Keratinocyte (primary cell): ENCODE data around the gene ITGA3. TPM values are rescaled to one million over a fixed set of nuclear protein-coding genes. Genes with fewer than 3 reads are reported as not detected.

Experiments used
- DNase-seq: peaks from one replicate; pipeline ENCODE4 v3.0.0-alpha.2; 2011; ENCODE audit warnings: low read depth, missing footprints, low spot score
- FAIRE-seq: peaks from 2 replicates; lab custom pipeline; 2011; peaks lifted over from hg19 to GRCh38; lab: Jason Lieb, UNC
- H2AFZ ChIP-seq: 2 replicates; pipeline ENCODE4 v1.6.0; 2012; ENCODE audit warnings: low read length, control low read depth, inconsistent platforms; ENCODE audit not compliant: control insufficient read depth
- H3K27ac ChIP-seq: 2 replicates; pipeline ENCODE4 v1.5.1; 2011; ENCODE audit warnings: low read length; ENCODE audit not compliant: control insufficient read depth, insufficient read depth
- H3K27me3 ChIP-seq: 3 replicates; pipeline ENCODE4 v1.6.0; 2011; ENCODE audit warnings: low read length; ENCODE audit not compliant: control insufficient read depth, insufficient read depth; ENCODE audit errors: extremely low read depth
- H3K36me3 ChIP-seq, 2 experiments: 2 replicates in 1 of 2; 3 replicates in 1 of 2; pipeline ENCODE4 v1.5.1; 2011; ENCODE audit warnings: low read length in 2 of 2, mild to moderate bottlenecking in 1 of 2; ENCODE audit not compliant: control insufficient read depth in 2 of 2, insufficient read depth in 2 of 2; ENCODE audit errors: extremely low read depth in 1 of 2
- H3K4me1 ChIP-seq: 3 replicates; pipeline ENCODE4 v1.5.1; 2011; ENCODE audit warnings: low read length; ENCODE audit not compliant: control insufficient read depth, insufficient read depth; ENCODE audit errors: extremely low read depth
- H3K4me2 ChIP-seq: 3 replicates; pipeline ENCODE4 v1.6.0; 2011; ENCODE audit warnings: low read depth, low read length; ENCODE audit not compliant: control insufficient read depth, insufficient read depth; ENCODE audit errors: extremely low read depth
- H3K4me3 ChIP-seq, 3 experiments: fragments of 200-600 bp in 1 of 3; sonication (generic) in 1 of 3; 2 replicates in 2 of 3; 3 replicates in 1 of 3; pipeline ENCODE4 v1.5.1; 2011 to 2016; ENCODE audit warnings: low read length in 3 of 3, mild to moderate bottlenecking in 3 of 3, control low read depth in 2 of 3, inconsistent platforms in 1 of 3, low read depth in 1 of 3, mixed read lengths in 1 of 3, mixed run types in 1 of 3, moderate library complexity in 1 of 3; ENCODE audit not compliant: control insufficient read depth in 2 of 3, insufficient read depth in 2 of 3; ENCODE audit errors: extremely low read depth in 1 of 3
- H3K79me2 ChIP-seq: 2 replicates; pipeline ENCODE4 v1.6.0; 2012; ENCODE audit warnings: low read length; ENCODE audit not compliant: control insufficient read depth, insufficient read depth
- H3K9ac ChIP-seq: 3 replicates; pipeline ENCODE4 v1.6.0; 2011; ENCODE audit warnings: low read length; ENCODE audit not compliant: control insufficient read depth, insufficient read depth; ENCODE audit errors: extremely low read depth
- H3K9me1 ChIP-seq: 3 replicates; pipeline ENCODE4 v1.6.0; 2011; ENCODE audit warnings: low read length; ENCODE audit not compliant: control insufficient read depth, insufficient read depth; ENCODE audit errors: extremely low read depth
- H3K9me3 ChIP-seq: 2 replicates; pipeline ENCODE4 v1.5.1; 2012; ENCODE audit warnings: low read depth, low read length; ENCODE audit not compliant: control insufficient read depth
- H4K20me1 ChIP-seq: 3 replicates; pipeline ENCODE4 v1.6.0; 2011; ENCODE audit warnings: low read length; ENCODE audit not compliant: control insufficient read depth, insufficient read depth; ENCODE audit errors: extremely low read depth
- CTCF ChIP-seq, 3 experiments: IDR thresholded peaks in 1 of 3; conservative IDR thresholded peaks in 1 of 3; optimal IDR thresholded peaks in 1 of 3; 2 replicates in 2 of 3; 3 replicates in 1 of 3; pipeline versions ENCODE3 to v1.5.1; 2011; ENCODE audit warnings: low read length in 3 of 3, mild to moderate bottlenecking in 3 of 3, moderate library complexity in 2 of 3, control low read depth in 1 of 3, inconsistent platforms in 1 of 3; ENCODE audit not compliant: insufficient read depth in 2 of 3; ENCODE audit errors: extremely low read depth in 1 of 3
- EZH2 ChIP-seq: IDR thresholded peaks from one replicate; pipeline ENCODE4 v1.6.1; 2012; ENCODE audit warnings: inconsistent platforms, mild to moderate bottlenecking, low read length, moderate library complexity
- dilution Hi-C: fragments of 300-500 bp; cut with MboI; formaldehyde crosslinking; loops from one replicate; pipeline ENCODE4 v1.7.0; 2020; ENCODE audit warnings: low sequenced_read_pairs; ENCODE audit not compliant: extremely low pct_ligation_motif_present
- polyA plus RNA-seq, 5 experiments: library from polyadenylated mRNA; depleted of rRNA in 3 of 5; stranded (reverse) in 3 of 5; stranded (forward) in 1 of 5; unstranded in 1 of 5; fragments of >200 nt; gene quantifications; 1 replicate in 1 of 5; 2 replicates in 3 of 5; 3 replicates in 1 of 5; pipeline versions ENCODE4 v1.2.1 to v1.2.3, GENCODE V29; 2011 to 2012; ENCODE audit warnings: missing spikeins in 2 of 5, low read depth in 1 of 5, low replicate concordance in 1 of 5

ITGA3 gene
- polyA plus RNA-seq, 1 donor (not counting 4 experiments of a cell fraction or from before 2014, with no cell fraction given), result 427 TPM

GRCh38 chr17:50013079-50013478, 42.8 kb upstream of the ITGA3 start:
- dilution Hi-C loops, result no loop called here
- no peak overlapping the region for H3K9ac ChIP-seq
- no peak overlapping the region for H3K27ac ChIP-seq
- H3K4me1 ChIP-seq, result no peaks in the 10 kb centered on the region
- FAIRE-seq (no peak), DNase-seq (no peak)
- no peaks in the 10 kb centered on the region for H3K9me1 ChIP-seq
- no peak overlapping the region for H3K4me2 ChIP-seq
- H2AFZ ChIP-seq, result no peak overlapping the region
- H3K79me2 ChIP-seq, result no peaks in the 10 kb centered on the region
- H4K20me1 ChIP-seq, result no peaks in the 10 kb centered on the region
- H3K9me3 ChIP-seq, result peaks cover 9% of the 10 kb centered on the region
- TF ChIP-seq CTCF (optimal IDR thresholded peaks at IDR 0.05 in 1 of 3, IDR thresholded peaks at IDR 0.05 in 1 of 3, conservative IDR thresholded peaks at IDR 0.05 in 1 of 3; ENCODE audit: extremely low read depth in 1 of 3, insufficient read depth in 2 of 3, low read length in 3 of 3), result no peak
- no peak for TF ChIP-seq EZH2
- H3K27me3 ChIP-seq, result no peaks in the 10 kb centered on the region
- H3K36me3 ChIP-seq, result no peaks in the 10 kb centered on the region
- no peak overlapping the region for H3K4me3 ChIP-seq

GRCh38 chr17:50014471-50015088, 41.3 kb upstream of the ITGA3 start:
- Histone ChIP-seq H3K4me3 (no peak overlapping the region), H4K20me1 (no peaks in the 10 kb centered on the region), H3K4me1 (peaks cover 7% of the 10 kb centered on the region), H3K4me2 (no peak overlapping the region), H3K27ac (no peak overlapping the region), H3K9me3 (peaks cover 6% of the 10 kb centered on the region), H2AFZ (no peak overlapping the region), H3K79me2 (no peaks in the 10 kb centered on the region), H3K27me3 (no peaks in the 10 kb centered on the region), H3K9me1 (no peaks in the 10 kb centered on the region), H3K36me3 (no peaks in the 10 kb centered on the region), H3K9ac (no peak overlapping the region)
- dilution Hi-C loops, result no loop called here
- DNase-seq (no peak), FAIRE-seq (no peak)
- TF ChIP-seq CTCF (optimal IDR thresholded peaks at IDR 0.05 in 1 of 3, IDR thresholded peaks at IDR 0.05 in 1 of 3, conservative IDR thresholded peaks at IDR 0.05 in 1 of 3; ENCODE audit: extremely low read depth in 1 of 3, insufficient read depth in 2 of 3, low read length in 3 of 3) (no peak), EZH2 (no peak)
